HL-60/S4 treated with phorbol 12-myristate 13-acetate at 8.2 ng/mL for 4 days and 3 days (cell line): ENCODE measurements around the gene BAD.

ENCODE experiments used
- in situ Hi-C: fragments of 300-500 bp; cut with MboI; formaldehyde crosslinking; loops from 2 replicates; pipeline ENCODE4 v1.15.0; 2022; ENCODE audit warnings: low sequenced_read_pairs

BAD gene

DNA sequence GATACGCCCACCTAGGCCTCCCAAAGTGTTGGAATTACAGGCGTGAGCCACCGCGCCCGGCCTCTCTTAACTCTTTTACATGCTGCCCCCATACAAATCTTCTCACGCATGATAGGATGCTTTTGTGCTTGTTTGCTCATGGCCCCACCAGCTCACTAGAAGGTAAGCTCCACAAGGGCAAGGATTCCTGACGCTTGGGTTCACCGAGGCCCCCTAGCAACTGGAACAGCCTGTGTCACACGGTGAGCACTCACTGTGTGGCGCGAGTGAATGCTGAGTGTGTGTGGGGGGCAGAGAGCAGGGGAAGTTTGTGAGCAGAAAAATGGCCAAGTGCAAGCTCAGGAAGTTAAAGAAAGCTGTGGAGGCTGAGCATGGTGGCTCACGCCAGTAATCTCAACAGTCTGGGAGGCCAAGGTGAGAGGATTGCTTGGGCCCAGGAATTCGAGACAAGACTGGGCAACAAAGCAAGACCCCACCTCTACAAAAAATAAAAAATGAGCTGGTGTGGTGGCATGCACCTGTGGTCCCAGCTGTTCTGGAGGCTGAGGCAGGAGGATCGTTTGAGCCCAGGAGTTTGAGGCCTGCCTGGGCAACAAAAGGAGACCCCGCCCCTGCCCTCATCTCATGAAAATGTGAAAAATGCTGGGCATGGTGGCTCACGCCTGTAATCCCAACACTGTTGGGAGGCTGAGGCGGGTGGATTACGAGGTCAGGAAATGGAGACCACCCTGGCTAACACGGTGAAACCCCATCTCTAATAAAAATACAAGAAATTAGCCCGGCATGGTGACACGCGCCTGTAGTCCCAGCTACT is 2.3 kb downstream of the BAD start:
- in situ Hi-C loops = no loop called here

DNA sequence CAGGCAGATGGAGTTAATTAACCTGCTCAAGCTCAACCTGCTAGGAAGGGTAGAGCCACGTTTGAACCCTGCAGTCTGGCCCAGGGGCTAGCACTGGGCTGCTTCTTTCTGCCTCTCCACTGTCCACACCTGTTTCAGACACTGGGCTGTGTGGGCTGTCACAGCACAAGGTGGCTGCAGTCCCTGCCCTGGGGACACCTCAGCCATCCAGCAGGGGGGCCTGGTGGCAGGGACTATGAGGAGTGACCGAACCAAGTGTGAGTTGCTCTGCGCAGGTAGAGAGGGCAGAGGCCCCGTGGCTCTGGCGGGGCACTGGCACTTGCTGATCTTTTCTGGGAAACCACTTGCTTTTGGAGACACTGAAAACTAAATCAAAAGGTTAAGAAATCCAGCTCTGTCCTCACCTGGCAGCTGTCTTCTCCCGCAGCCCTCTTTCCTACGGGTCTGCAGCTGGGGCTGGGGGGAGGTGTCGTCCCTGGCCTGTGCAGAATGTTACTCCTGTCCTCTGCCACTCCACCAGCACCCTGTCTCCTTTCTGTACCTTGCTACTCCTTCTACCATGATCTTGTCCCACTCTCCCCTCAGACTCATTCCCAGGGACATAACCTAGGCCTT is 5.8 kb downstream of the BAD start:
- in situ Hi-C loops = no loop called here

GRCh38 chr11:64276653-64277431 is 7.6 kb downstream of the BAD start:
- in situ Hi-C loops = no loop called here

- in situ Hi-C loops = no loop called here
Observed at GRCh38 chr11:64275841-64276240, 8.6 kb downstream of the BAD start.

- in situ Hi-C loops = no loop called here
Observed at GRCh38 chr11:64275031-64275800, 9.2 kb downstream of the BAD start.

GRCh38 chr11:64269540-64270220 is 14.8 kb downstream of the BAD start:
- in situ Hi-C loops = no loop called here

DNA sequence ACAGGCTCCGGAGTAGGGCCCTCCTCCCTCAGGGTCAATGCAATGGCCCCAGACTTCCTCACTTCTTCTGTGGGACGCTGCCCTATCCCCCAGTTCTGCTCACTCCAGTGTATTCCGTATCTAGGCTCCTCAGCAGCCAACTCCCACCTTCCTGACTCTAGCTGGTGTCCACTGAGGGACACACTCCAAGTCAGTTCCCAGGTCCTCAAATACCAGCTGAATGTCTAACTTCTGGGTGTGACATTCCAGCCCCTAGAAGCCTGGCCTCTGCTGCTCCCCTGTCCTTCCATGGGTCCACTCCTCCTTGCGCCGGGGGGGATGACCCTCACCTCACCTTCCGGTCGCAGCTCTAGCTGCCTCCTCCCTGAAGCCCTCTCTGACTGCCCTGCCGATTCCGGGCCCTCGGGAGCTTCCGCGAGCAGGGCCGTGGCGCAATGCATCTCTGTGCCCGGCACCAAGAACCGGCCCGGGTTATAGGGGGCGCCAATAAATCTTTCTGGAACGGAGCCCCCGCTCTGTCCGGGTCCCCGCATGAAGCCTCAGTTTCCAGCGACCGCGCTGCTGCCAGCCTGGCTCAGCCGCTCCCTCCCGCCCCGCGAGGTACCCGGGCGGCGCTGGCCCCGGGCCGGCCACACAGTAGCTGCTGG is 15.4 kb downstream of the BAD start:
- in situ Hi-C loops = no loop called here

GRCh38 chr11:64268025-64268892 is 16.2 kb downstream of the BAD start:
- in situ Hi-C loops = no loop called here

DNA sequence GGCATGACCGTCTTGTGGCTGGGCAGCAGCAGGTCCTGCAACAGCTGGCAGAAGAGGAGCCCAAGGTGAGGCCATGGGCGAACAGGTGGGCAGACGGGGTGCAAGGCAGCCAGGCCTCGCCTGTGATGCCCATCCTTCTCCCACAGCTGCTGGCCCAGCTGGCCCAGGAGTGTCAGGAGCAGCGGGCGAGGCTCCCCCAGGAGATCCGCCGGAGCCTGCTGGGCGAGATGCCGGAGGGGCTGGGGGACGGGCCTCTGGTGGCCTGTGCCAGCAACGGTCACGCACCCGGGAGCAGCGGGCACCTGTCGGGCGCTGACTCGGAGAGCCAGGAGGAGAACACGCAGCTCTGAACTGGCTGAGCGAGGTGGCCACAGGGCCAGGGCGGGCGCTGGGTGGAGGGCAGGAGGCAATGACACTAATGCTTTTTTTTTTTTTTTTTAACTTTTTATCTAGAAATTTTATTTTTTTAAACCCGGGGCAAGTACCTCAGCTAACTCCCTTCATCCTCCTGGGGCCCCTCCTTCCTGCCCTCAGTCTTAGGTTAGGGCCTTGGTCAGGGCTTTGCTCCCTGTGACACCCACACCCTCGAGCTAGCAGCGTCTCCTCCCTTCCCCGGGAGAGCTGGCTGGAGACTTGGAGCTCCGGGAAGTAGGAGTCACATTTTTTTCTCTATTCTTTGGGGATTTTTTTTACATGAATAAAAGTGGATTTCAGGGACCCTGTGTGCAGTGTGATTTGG is 17.1 kb downstream of the BAD start:
- in situ Hi-C loops = no loop called here

- in situ Hi-C loops = no loop called here
Observed at GRCh38 chr11:64266339-64266738, 18.1 kb downstream of the BAD start.

- in situ Hi-C loops = no loop called here
Observed at GRCh38 chr11:64265176-64266160, 19.0 kb downstream of the BAD start.

- in situ Hi-C loops = no loop called here
Observed at GRCh38 chr11:64264371-64264852, 20.1 kb downstream of the BAD start.

DNA sequence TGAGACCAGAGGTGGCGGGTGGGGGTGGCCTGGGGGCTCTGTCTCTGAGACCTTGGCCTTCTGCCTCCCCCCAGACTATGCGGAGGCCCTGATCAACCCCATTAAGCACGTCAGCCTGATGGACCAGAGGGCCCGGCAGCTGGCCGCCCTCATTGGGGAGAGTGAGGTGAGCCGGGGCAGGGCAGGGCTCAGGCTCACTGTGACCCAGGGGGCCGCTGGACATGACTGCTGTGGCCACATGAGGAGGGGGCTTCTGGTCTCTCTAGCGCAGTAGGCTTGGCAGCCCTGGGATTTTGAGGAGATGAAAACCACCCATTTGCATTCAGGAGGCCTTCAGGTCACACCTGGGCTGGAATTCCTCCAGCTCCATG is 20.5 kb downstream of the BAD start:
- in situ Hi-C loops = no loop called here

- in situ Hi-C loops = no loop called here
Observed at GRCh38 chr11:64263021-64263946, 21.2 kb downstream of the BAD start.

DNA sequence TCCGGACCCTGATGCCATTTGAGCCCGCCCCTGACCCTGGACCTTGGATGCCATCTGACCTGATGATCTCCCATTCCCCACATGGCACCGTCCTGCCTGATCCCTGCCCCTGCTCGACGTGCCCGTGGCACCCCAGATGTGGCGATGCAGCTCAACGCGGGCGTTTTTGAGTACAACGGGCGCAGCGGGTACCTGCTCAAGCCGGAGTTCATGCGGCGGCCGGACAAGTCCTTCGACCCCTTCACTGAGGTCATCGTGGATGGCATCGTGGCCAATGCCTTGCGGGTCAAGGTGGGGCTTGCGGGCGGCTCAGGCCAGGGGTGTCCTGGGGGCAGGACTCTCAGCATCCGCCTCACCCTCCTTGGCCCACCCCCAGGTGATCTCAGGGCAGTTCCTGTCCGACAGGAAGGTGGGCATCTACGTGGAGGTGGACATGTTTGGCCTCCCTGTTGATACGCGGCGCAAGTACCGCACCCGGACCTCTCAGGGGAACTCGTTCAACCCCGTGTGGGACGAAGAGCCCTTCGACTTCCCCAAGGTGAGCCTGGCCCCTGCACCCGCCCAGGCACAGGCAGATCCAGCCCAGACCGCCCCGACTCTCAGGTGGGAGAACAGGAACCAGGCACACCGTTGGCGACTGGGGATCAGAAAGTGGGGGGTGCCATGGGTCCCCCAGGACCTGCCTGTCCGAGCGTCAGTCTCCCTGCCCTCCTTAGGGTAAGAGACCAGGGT is 22.0 kb downstream of the BAD start:
- in situ Hi-C loops = no loop called here
